HepG2 (cell line): Measurements from ENCODE around the gene C1orf94.

Experiments
- ATAD3A ChIP-seq: sonication (generic); formaldehyde crosslinking; IDR thresholded peaks from 2 replicates; pipeline ENCODE4 v1.4.0; 2020; ENCODE audit warnings: missing genetic modification reagents
- CHD2 ChIP-seq: IDR thresholded peaks from 2 replicates; pipeline ENCODE4 v1.6.1; 2011; ENCODE audit warnings: low read depth, low read length, improper control_type of control experiment
- CHD4 ChIP-seq: fragments of 200-600 bp; sonication (generic); IDR thresholded peaks from 2 replicates; pipeline ENCODE4 v1.7.0; 2017; ENCODE audit warnings: mild to moderate bottlenecking, low read length, borderline replicate concordance
- CTCF ChIP-seq: sonication (generic); formaldehyde crosslinking; IDR thresholded peaks from 2 replicates; pipeline ENCODE4 v1.5.0; 2020; ENCODE audit warnings: mild to moderate bottlenecking, missing genetic modification reagents, moderate library complexity
- KAT7 ChIP-seq: IDR thresholded peaks from 2 replicates; pipeline ENCODE4 v1.6.1; 2018; ENCODE audit warnings: borderline replicate concordance, missing compliant biosample characterization
- PHF8 ChIP-seq: sonication (generic); formaldehyde crosslinking; IDR thresholded peaks from 2 replicates; pipeline ENCODE4 v1.5.0; 2020; ENCODE audit warnings: missing genetic modification reagents
- POLR2AphosphoS5 ChIP-seq: IDR thresholded peaks from 2 replicates; pipeline ENCODE4 v1.6.1; 2012; ENCODE audit warnings: low read depth, low read length
- SAP130 ChIP-seq: IDR thresholded peaks from 2 replicates; pipeline ENCODE4 v1.6.1; 2016; ENCODE audit warnings: low read depth
- SNAPC2 ChIP-seq: sonication (generic); formaldehyde crosslinking; IDR thresholded peaks from 2 replicates; pipeline ENCODE4 v1.8.1; 2022; ENCODE audit warnings: mild to moderate bottlenecking, missing genetic modification reagents
- SUZ12 ChIP-seq: fragments of 150-350 bp; IDR thresholded peaks from 2 replicates; pipeline ENCODE4 v1.6.1; 2014; ENCODE audit warnings: low read depth, low read length
- ZBTB20 ChIP-seq: sonication (generic); formaldehyde crosslinking; IDR thresholded peaks from 2 replicates; pipeline ENCODE4 v1.8.1; 2023; ENCODE audit warnings: missing genetic modification reagents, low read depth, mild to moderate bottlenecking, borderline replicate concordance
- ZFP62 ChIP-seq: sonication (generic); formaldehyde crosslinking; IDR thresholded peaks from 2 replicates; pipeline ENCODE4 v1.4.0; 2020; ENCODE audit warnings: missing genetic modification reagents
- TF ChIP-seq, protein P1 (sequence below): sonication (generic); formaldehyde crosslinking; IDR thresholded peaks from 2 replicates; pipeline ENCODE4 v1.5.1; 2020; ENCODE audit warnings: missing genetic modification reagents, mild to moderate bottlenecking, borderline replicate concordance

DNA sequence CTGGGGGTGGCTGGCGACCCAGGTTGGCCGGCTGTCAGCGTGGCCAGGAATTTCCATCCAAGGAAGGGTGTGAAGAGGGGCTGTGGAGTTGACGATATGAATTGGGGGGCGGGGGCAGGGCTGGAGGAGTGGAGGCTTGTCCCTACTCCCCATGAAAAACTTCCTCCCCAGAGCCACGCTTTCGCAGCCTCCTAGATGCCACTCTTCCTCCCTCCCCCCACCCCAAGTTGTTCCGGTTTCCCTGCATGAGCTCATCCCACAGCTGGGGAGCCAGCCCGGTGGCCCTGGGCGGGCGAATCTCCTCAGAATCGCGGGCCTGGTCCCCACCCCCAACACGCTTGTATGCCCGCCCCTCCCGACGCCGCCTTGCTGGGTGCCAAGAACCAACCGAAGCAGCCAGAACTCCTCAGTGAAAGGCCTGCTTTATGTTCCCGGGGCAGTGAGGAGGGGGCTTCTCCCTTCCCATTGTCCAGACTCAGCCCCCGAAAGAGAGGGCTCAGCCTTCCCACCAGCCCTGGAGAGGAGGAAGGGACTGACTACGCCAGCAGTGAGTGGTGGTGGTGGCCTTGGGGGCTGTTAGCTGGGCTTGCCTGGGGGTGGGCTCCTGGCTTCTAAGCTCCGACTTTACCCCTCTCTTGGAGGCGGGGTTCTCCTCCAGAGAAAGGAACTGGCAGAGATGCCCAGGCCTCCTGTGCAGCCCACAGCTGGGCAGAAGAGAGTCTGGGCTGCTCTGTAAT, 9.9 kb upstream of the C1orf94 start:
- TF ChIP-seq PHF8 (CRISPR knock-in tag) (no peak), SUZ12 (no peak), ZBTB20 (CRISPR knock-in tag) (no peak), CHD2 (no peak), POLR2AphosphoS5 (no peak), ZFP62 (CRISPR knock-in tag) (no peak), CHD4 (no peak), KAT7 (CRISPR knock-in tag) (no peak), SAP130 (CRISPR knock-in tag) (no peak), ATAD3A (CRISPR knock-in tag) (no peak), CTCF (no peak), SNAPC2 (CRISPR knock-in tag) (no peak)
- TF ChIP-seq, protein P1, sequence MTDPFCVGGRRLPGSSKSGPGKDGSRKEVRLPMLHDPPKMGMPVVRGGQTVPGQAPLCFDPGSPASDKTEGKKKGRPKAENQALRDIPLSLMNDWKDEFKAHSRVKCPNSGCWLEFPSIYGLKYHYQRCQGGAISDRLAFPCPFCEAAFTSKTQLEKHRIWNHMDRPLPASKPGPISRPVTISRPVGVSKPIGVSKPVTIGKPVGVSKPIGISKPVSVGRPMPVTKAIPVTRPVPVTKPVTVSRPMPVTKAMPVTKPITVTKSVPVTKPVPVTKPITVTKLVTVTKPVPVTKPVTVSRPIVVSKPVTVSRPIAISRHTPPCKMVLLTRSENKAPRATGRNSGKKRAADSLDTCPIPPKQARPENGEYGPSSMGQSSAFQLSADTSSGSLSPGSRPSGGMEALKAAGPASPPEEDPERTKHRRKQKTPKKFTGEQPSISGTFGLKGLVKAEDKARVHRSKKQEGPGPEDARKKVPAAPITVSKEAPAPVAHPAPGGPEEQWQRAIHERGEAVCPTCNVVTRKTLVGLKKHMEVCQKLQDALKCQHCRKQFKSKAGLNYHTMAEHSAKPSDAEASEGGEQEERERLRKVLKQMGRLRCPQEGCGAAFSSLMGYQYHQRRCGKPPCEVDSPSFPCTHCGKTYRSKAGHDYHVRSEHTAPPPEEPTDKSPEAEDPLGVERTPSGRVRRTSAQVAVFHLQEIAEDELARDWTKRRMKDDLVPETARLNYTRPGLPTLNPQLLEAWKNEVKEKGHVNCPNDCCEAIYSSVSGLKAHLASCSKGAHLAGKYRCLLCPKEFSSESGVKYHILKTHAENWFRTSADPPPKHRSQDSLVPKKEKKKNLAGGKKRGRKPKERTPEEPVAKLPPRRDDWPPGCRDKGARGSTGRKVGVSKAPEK = no peak
